ENCODE results near the gene SLC35F5.

DNA sequence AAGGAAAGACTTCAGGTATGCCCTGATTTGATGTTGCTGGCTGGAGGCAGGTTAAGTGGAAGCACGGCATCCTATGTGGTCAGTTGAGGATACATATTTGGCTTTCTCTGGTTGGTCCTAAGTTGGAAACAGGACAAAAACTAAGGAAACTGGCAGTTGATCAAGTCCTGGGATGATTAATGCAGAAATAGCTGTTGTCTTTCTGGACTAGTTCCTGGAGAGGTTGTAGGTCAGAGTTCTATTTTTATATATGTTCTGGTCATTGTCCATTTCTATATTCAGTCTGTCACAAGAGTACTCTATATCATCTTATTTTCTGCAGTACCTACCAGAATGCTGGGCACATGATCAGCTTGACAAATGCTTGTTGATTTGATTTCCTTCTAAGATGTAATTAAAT is 4.0 kb upstream of the SLC35F5 start:
- TF ChIP-seq, protein P1, sequence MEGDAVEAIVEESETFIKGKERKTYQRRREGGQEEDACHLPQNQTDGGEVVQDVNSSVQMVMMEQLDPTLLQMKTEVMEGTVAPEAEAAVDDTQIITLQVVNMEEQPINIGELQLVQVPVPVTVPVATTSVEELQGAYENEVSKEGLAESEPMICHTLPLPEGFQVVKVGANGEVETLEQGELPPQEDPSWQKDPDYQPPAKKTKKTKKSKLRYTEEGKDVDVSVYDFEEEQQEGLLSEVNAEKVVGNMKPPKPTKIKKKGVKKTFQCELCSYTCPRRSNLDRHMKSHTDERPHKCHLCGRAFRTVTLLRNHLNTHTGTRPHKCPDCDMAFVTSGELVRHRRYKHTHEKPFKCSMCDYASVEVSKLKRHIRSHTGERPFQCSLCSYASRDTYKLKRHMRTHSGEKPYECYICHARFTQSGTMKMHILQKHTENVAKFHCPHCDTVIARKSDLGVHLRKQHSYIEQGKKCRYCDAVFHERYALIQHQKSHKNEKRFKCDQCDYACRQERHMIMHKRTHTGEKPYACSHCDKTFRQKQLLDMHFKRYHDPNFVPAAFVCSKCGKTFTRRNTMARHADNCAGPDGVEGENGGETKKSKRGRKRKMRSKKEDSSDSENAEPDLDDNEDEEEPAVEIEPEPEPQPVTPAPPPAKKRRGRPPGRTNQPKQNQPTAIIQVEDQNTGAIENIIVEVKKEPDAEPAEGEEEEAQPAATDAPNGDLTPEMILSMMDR (IDR thresholded peaks at IDR 0.05): no peak
- no peak for TF ChIP-seq POLR2A (IDR thresholded peaks at IDR 0.05)

All from right lobe of liver (tissue), 4 donors.